Testis (tissue), 2 donors: Measurements from ENCODE around the gene GPR158.
"Not testable (repeated sequence)": the region's sequence is repeated elsewhere in the genome, so short reads cannot be mapped to it uniquely, and the experiment has no call there.

Experiments used
- CTCF ChIP-seq, 3 experiments: fragments of 450-650 bp in 2 of 3; fragments of 200-600 bp in 1 of 3; sonication (generic) in 1 of 3; IDR thresholded peaks; one replicate each; pipeline ENCODE4 v1.5.1; 2016 to 2019; ENCODE audit warnings: antibody characterized with exemption in 3 of 3, mild to moderate bottlenecking in 2 of 3, moderate library complexity in 1 of 3
- POLR2A ChIP-seq: fragments of 450-650 bp; IDR thresholded peaks from one replicate; pipeline ENCODE4 v1.6.1; 2017; ENCODE audit warnings: antibody characterized with exemption, mild to moderate bottlenecking, moderate library complexity

GRCh38 chr10:25329587-25329986, 154.8 kb downstream of the GPR158 start:
- not testable (repeated sequence) for TF ChIP-seq POLR2A; CTCF (IDR thresholded peaks at IDR 0.05)
